Stimulated activated CD4-positive, alpha-beta T cell treated with anti-CD3 and anti-CD28 coated beads, Interleukin-2, amount 100 ng/mL, for 4 hours (primary cell): ENCODE data around the gene AKT1.
A peak's percentile ranks its signal among the peaks of the same experiment; 100 is the strongest.
"Not testable (repeated sequence)": the region's sequence is repeated elsewhere in the genome, so short reads cannot be mapped to it uniquely, and the experiment has no call there.

Experiments used
- DNase-seq: peaks from one replicate; pipeline ENCODE4 v3.0.0-alpha.2; 2020; ENCODE audit warnings: low read depth

The AKT1 gene

GRCh38 chr14:104738375-104739019 is 57.1 kb downstream of the AKT1 start:
- no peak for DNase-seq

GRCh38 chr14:104735830-104736642 is 59.5 kb downstream of the AKT1 start:
- no peak for DNase-seq

- no peak for DNase-seq
Observed at GRCh38 chr14:104734991-104735779, 60.4 kb downstream of the AKT1 start.

GRCh38 chr14:104734601-104734990 is 61.0 kb downstream of the AKT1 start:
- no peak for DNase-seq

- DNase-seq: no peak
Observed at GRCh38 chr14:104734051-104734587, 61.4 kb downstream of the AKT1 start.

- DNase-seq: no peak
Observed at GRCh38 chr14:104732931-104733681, 62.4 kb downstream of the AKT1 start.

GRCh38 chr14:104732355-104732804 is 63.2 kb downstream of the AKT1 start:
- no peak for DNase-seq

GRCh38 chr14:104731320-104732294 is 63.9 kb downstream of the AKT1 start:
- no peak for DNase-seq

GRCh38 chr14:104730487-104730886 is 65.1 kb downstream of the AKT1 start:
- no peak for DNase-seq

- DNase-seq: no peak
Observed at GRCh38 chr14:104729835-104730181, 65.7 kb downstream of the AKT1 start.

- not testable (repeated sequence) for DNase-seq
Observed at GRCh38 chr14:104729176-104729834, 66.2 kb downstream of the AKT1 start.

GRCh38 chr14:104728631-104729030 is 66.9 kb downstream of the AKT1 start:
- DNase-seq: no peak

GRCh38 chr14:104726600-104727451 is 68.7 kb downstream of the AKT1 start:
- no peak for DNase-seq

- no peak for DNase-seq
Observed at GRCh38 chr14:104725772-104726548, 69.6 kb downstream of the AKT1 start.

GRCh38 chr14:104724981-104725771 is 70.4 kb downstream of the AKT1 start:
- DNase-seq: no peak

- peak; percentile 27 for DNase-seq
Observed at GRCh38 chr14:104724407-104724980, 71.1 kb downstream of the AKT1 start.
